Right lobe of liver (tissue), 6 donors: ENCODE measurements around the gene PLD5. TPM values are rescaled to one million over a fixed set of nuclear protein-coding genes. Genes with fewer than 3 reads are reported as not detected.
"Not testable (repeated sequence)": the region's sequence is repeated elsewhere in the genome, so short reads cannot be mapped to it uniquely, and the experiment has no call there.

Experiments
- ATAC-seq, 4 donors: fragments of 200-7000 bp; cut with Tn5 transposase; one replicate each; pipeline ENCODE4 v1.9.1; 2020; ENCODE audit warnings: mild to moderate bottlenecking in 4 of 4, moderate library complexity in 4 of 4
- DNase-seq, 3 donors: peaks; one replicate each; pipeline ENCODE4 v3.0.0-alpha.2; 2020
- H3K27ac ChIP-seq, 3 donors: fragments of 200-600 bp; one replicate each; pipeline ENCODE4 v1.8.0; 2022
- H3K27me3 ChIP-seq, 2 donors: fragments of 200-600 bp; one replicate each; pipeline ENCODE4 v1.8.0; 2022
- H3K36me3 ChIP-seq, 4 donors: fragments of 200-600 bp; sonication (generic) in 1 of 4; one replicate each; pipeline versions ENCODE4 v1.5.1 to v1.8.0; 2017 to 2022; ENCODE audit warnings: control low read depth in 1 of 4
- H3K4me1 ChIP-seq, 4 donors: fragments of 200-600 bp; sonication (generic) in 1 of 4; one replicate each; pipeline versions ENCODE4 v1.5.1 to v1.8.0; 2017 to 2022; ENCODE audit warnings: control low read depth in 1 of 4
- H3K4me3 ChIP-seq, 3 donors: fragments of 200-600 bp; one replicate each; pipeline ENCODE4 v1.8.0; 2022
- H3K9me3 ChIP-seq, 4 donors: fragments of 200-600 bp; sonication (generic) in 1 of 4; one replicate each; pipeline versions ENCODE4 v1.5.1 to v1.8.0; 2017 to 2022; ENCODE audit warnings: control low read depth in 1 of 4
- CTCF ChIP-seq, 4 donors: fragments of 200-600 bp in 3 of 4; fragments of 450-650 bp in 1 of 4; IDR thresholded peaks; one replicate each; pipeline versions ENCODE4 v1.5.1 to v1.8.0; 2016 to 2022; ENCODE audit warnings: antibody characterized with exemption in 4 of 4, mild to moderate bottlenecking in 2 of 4
- POLR2A ChIP-seq: fragments of 450-650 bp; IDR thresholded peaks from one replicate; pipeline ENCODE4 v1.6.1; 2017; ENCODE audit warnings: antibody characterized with exemption, mild to moderate bottlenecking
- WGBS: methylation state at CpG from one replicate; pipeline ENCODE4 v1.1.6; 2018; ENCODE audit warnings: low coverage, low lambda C conversion rate; ENCODE audit not compliant: insufficient coverage; ENCODE audit errors: missing lambda C conversion rate; 5-methylcytosine and 5-hydroxymethylcytosine counted together
- intact Hi-C, 2 donors: fragments of 100-400 bp; cut with DNase I; formaldehyde crosslinking; loops; one replicate each; pipeline versions ENCODE4 v1.11.2 to v1.14.1; 2022
- total RNA-seq, 6 experiments: library from RNA; depleted of rRNA in 2 of 6; stranded (reverse); fragments of >200 nt in 2 of 6; fragmentation: NEBNext Ultra II Directional in 3 of 6; extraction: Animal tissue kit (Norgen Biotek cat#: 25700) in 3 of 6; gene quantifications; one replicate each; pipeline versions ENCODE4 v1.1.0 to v1.2.4, GENCODE V29; 2016 to 2023
- donor health status: DM: no; HTN: yes; CAD: no.
- donor health status: DM: no; HTN: no; CAD: no.
- donor health status: DM: no; HTN: no; CAD: no.
- donor health status: DM: no; HTN: yes; CAD: no.
- donor health status: DM: no; HTN: yes; CAD: no.

PLD5 gene
- total RNA-seq, 6 experiments from 2014 or later: 0.07 to 0.26 (median 0.15) TPM; not detected in 3

GRCh38 chr1:242219905-242220304 lies 304.6 kb downstream of the PLD5 start:
- intact Hi-C loops: no loop called here
- ATAC-seq (no peak), DNase-seq (no peak)
- TF ChIP-seq CTCF (IDR thresholded peaks at IDR 0.05) (no peak), POLR2A (no peak)
- no peaks in the 10 kb centered on the region for H3K4me1 ChIP-seq
- no peaks in the 10 kb centered on the region for H3K27me3 ChIP-seq
- no peak overlapping the region for H3K4me3 ChIP-seq
- 50% methylated on average over 5 of the region's 12 CpGs for WGBS
- H3K36me3 ChIP-seq: no peaks in the 10 kb centered on the region
- no peaks in the 10 kb centered on the region for H3K9me3 ChIP-seq
- H3K27ac ChIP-seq: no peak overlapping the region

- intact Hi-C loops: no loop called here
- Histone ChIP-seq H3K4me3 (no peak overlapping the region), H3K4me1 (no peaks in the 10 kb centered on the region), H3K36me3 (no peaks in the 10 kb centered on the region), H3K9me3 (no peaks in the 10 kb centered on the region), H3K27me3 (no peaks in the 10 kb centered on the region), H3K27ac (no peak overlapping the region)
- ATAC-seq: no peak
- DNase-seq: no peak
- TF ChIP-seq POLR2A: no peak
- 64% methylated on average over 2 of the region's 2 CpGs for WGBS
These were observed 305.1 kb downstream of the PLD5 start for GRCh38 chr1:242219298-242219901.

- H3K27ac ChIP-seq: no peak overlapping the region
- no peaks in the 10 kb centered on the region for H3K9me3 ChIP-seq
- DNase-seq (no peak), ATAC-seq (no peak)
- H3K36me3 ChIP-seq: no peaks in the 10 kb centered on the region
- TF ChIP-seq POLR2A: no peak
- H3K4me3 ChIP-seq: no peak overlapping the region
- no peaks in the 10 kb centered on the region for H3K27me3 ChIP-seq
- intact Hi-C loops: no loop called here
- WGBS: 46% methylated on average over 4 of the region's 4 CpGs
- no peaks in the 10 kb centered on the region for H3K4me1 ChIP-seq
These were observed 308.1 kb downstream of the PLD5 start for GRCh38 chr1:242216368-242216767.

- H3K36me3 ChIP-seq, H3K4me3 ChIP-seq, H3K4me1 ChIP-seq, DNase-seq, H3K9me3 ChIP-seq, H3K27ac ChIP-seq, intact Hi-C loops, H3K27me3 ChIP-seq, ATAC-seq: not testable (repeated sequence)
- WGBS: 58% methylated on average over 2 of the region's 3 CpGs
These were observed 310.0 kb downstream of the PLD5 start for GRCh38 chr1:242214455-242214854.

- H3K27ac ChIP-seq, intact Hi-C loops, DNase-seq, H3K9me3 ChIP-seq, ATAC-seq, H3K27me3 ChIP-seq, H3K36me3 ChIP-seq, H3K4me3 ChIP-seq, H3K4me1 ChIP-seq: not testable (repeated sequence)
- WGBS: 36% methylated on average over 4 of the region's 4 CpGs
These were observed 311.5 kb downstream of the PLD5 start for GRCh38 chr1:242212961-242213360.

- no peak for DNase-seq
These were observed 312.1 kb downstream of the PLD5 start for GRCh38 chr1:242212401-242212800.

More at GRCh38 chr1:242212401-242212800, 312.1 kb downstream of the PLD5 start:
- Histone ChIP-seq H3K4me3 (no peak overlapping the region), H3K4me1 (no peaks in the 10 kb centered on the region), H3K27me3 (no peaks in the 10 kb centered on the region), H3K9me3 (no peaks in the 10 kb centered on the region), H3K36me3 (no peaks in the 10 kb centered on the region), H3K27ac (no peak overlapping the region)
- ATAC-seq: no peak
- TF ChIP-seq POLR2A (no peak), CTCF (IDR thresholded peaks at IDR 0.05) (no peak)
- WGBS: 46% methylated on average over 8 of the region's 12 CpGs
- intact Hi-C loops: no loop called here
